GM18861 (cell line): ENCODE results near the gene SAE1.
"Not testable (repeated sequence)": the region's sequence is repeated elsewhere in the genome, so short reads cannot be mapped to it uniquely, and the experiment has no call there.

Experiments
- ATAC-seq: cut with Tn5 transposase; IDR thresholded peaks from one replicate; pipeline ENCODE4 v1.9.1; 2021; ENCODE audit not compliant: unreplicated experiment

SAE1 gene

GRCh38 chr19:47130589-47131227 is at the start of gene SAE1:
TSS of gene SAE1 (plus strand) at chr19:47130835. CDS start at chr19:47130931, 96 bp downstream.
- peak; percentile 84 for ATAC-seq

GRCh38 chr19:47081095-47081494 is 49.5 kb upstream of the SAE1 start:
- no peak for ATAC-seq

GRCh38 chr19:47082493-47082892 is 48.1 kb upstream of the SAE1 start:
- no peak for ATAC-seq

- ATAC-seq = no peak
Measured at GRCh38 chr19:47084879-47085439, 45.7 kb upstream of the SAE1 start.

- no peak for ATAC-seq
Measured at GRCh38 chr19:47086280-47086679, 44.4 kb upstream of the SAE1 start.

GRCh38 chr19:47089767-47090350 is 40.8 kb upstream of the SAE1 start:
- ATAC-seq = no peak

GRCh38 chr19:47093254-47093653 is 37.4 kb upstream of the SAE1 start:
- ATAC-seq = no peak

GRCh38 chr19:47093841-47094240 is 36.8 kb upstream of the SAE1 start:
- ATAC-seq = peak; percentile 55

GRCh38 chr19:47094557-47095475 is 35.8 kb upstream of the SAE1 start:
- no peak for ATAC-seq

- ATAC-seq = no peak
Measured at GRCh38 chr19:47095476-47096099, 35.0 kb upstream of the SAE1 start.

GRCh38 chr19:47096100-47096704 is 34.4 kb upstream of the SAE1 start:
- no peak for ATAC-seq

GRCh38 chr19:47096721-47097120 is 33.9 kb upstream of the SAE1 start:
- no peak for ATAC-seq

GRCh38 chr19:47097396-47098201 is 33.0 kb upstream of the SAE1 start:
- ATAC-seq = no peak

- no peak for ATAC-seq
Measured at GRCh38 chr19:47098608-47099007, 32.0 kb upstream of the SAE1 start.

GRCh38 chr19:47099576-47100050 is 31.0 kb upstream of the SAE1 start:
- no peak for ATAC-seq

- no peak for ATAC-seq
Measured at GRCh38 chr19:47100290-47100689, 30.3 kb upstream of the SAE1 start.

GRCh38 chr19:47101116-47101515 is 29.5 kb upstream of the SAE1 start:
- ATAC-seq = not testable (repeated sequence)

- no peak for ATAC-seq
Measured at GRCh38 chr19:47102346-47103060, 28.1 kb upstream of the SAE1 start.

GRCh38 chr19:47104680-47105079 is 26.0 kb upstream of the SAE1 start:
- no peak for ATAC-seq
